OCI-LY3 (cell line): ENCODE results near the gene SPATA17.

Experiments
- EZH2phosphoT487 ChIP-seq: fragments of 200-600 bp; shearing (Covaris generic); IDR thresholded peaks from 2 replicates; pipeline ENCODE4 v1.6.1; 2018; ENCODE audit warnings: antibody characterized with exemption, mixed run types, low read depth
- TF ChIP-seq, protein P1 (sequence below): fragments of 200-600, 300-600 bp; sonication (generic); IDR thresholded peaks from 2 replicates; pipeline ENCODE4 v1.5.1; 2014; ENCODE audit warnings: antibody characterized with exemption, low read length, low read depth

DNA sequence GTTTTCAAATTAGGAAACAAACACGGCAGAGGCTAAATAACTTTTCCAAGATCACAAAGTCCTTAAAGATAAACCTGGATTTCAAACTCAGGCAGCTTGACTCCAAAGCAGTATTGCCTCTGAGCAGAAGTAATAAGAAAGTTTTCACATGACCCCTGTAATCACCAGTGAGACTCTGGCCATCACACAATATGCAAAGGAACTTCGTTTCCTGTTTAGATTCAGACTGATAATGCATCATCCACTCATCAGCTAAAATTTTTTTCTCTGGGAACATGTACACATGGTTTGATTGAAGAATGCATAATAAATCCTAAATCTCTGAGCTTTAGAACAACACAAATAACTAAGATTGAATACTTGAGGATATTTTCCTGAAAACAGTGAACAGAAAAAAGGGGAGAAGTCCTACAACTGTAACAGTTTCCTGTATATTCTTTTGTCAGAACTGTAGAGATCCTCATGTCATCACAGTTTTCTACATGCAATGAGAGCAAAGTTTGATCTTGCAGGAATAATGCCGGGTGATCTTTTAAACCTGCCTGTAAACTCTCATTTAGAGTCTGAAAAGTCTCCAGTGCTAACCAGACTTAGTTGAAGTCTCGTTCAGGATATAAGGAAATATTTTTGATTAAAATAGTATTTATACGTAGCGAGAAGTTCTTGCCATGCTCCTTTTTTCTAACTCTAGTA, 225.3 kb downstream of the SPATA17 start:
- TF ChIP-seq EZH2phosphoT487, result no peak
- TF ChIP-seq, protein P1, sequence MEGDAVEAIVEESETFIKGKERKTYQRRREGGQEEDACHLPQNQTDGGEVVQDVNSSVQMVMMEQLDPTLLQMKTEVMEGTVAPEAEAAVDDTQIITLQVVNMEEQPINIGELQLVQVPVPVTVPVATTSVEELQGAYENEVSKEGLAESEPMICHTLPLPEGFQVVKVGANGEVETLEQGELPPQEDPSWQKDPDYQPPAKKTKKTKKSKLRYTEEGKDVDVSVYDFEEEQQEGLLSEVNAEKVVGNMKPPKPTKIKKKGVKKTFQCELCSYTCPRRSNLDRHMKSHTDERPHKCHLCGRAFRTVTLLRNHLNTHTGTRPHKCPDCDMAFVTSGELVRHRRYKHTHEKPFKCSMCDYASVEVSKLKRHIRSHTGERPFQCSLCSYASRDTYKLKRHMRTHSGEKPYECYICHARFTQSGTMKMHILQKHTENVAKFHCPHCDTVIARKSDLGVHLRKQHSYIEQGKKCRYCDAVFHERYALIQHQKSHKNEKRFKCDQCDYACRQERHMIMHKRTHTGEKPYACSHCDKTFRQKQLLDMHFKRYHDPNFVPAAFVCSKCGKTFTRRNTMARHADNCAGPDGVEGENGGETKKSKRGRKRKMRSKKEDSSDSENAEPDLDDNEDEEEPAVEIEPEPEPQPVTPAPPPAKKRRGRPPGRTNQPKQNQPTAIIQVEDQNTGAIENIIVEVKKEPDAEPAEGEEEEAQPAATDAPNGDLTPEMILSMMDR, result no peak
